Ascending aorta (tissue), 2 donors: Measurements from ENCODE around the gene IFIT5. TPM values are rescaled to one million over a fixed set of nuclear protein-coding genes. Genes with fewer than 3 reads are reported as not detected.
A peak's percentile ranks its signal among the peaks of the same experiment; 100 is the strongest.

Source experiments
- DNase-seq, 2 donors: peaks; one replicate each; pipeline ENCODE4 v3.0.0-alpha.2; 2019; ENCODE audit warnings: low spot score in 2 of 2
- H3K27ac ChIP-seq, 2 donors: fragments of 200-600 bp; sonication (generic); one replicate each; pipeline ENCODE4 v1.5.1; 2016 to 2017; ENCODE audit warnings: mild to moderate bottlenecking in 1 of 2
- H3K27me3 ChIP-seq: fragments of 200-600 bp; sonication (generic); one replicate; pipeline ENCODE4 v1.5.1; 2017
- H3K36me3 ChIP-seq, 2 donors: fragments of 200-600 bp; sonication (generic); one replicate each; pipeline ENCODE4 v1.5.1; 2016
- H3K4me1 ChIP-seq, 2 donors: fragments of 200-600 bp; sonication (generic); one replicate each; pipeline ENCODE4 v1.5.1; 2016 to 2017; ENCODE audit warnings: mild to moderate bottlenecking in 1 of 2
- H3K4me3 ChIP-seq, 2 donors: fragments of 200-600 bp; sonication (generic); one replicate each; pipeline ENCODE4 v1.5.1; 2016 to 2017; ENCODE audit warnings: mild to moderate bottlenecking in 1 of 2
- H3K9me3 ChIP-seq, 2 donors: fragments of 200-600 bp; sonication (generic); one replicate each; pipeline ENCODE4 v1.5.1; 2016
- intact Hi-C: fragments of 100-400 bp; cut with DNase I; formaldehyde crosslinking; loops from one replicate; pipeline ENCODE4 v1.15.1; 2023
- total RNA-seq: library from RNA; depleted of rRNA; stranded (reverse); fragments of >200 nt; gene quantifications from one replicate; pipeline ENCODE4 v1.1.0, GENCODE V29; 2016
- TF ChIP-seq, protein P1 (sequence below), 3 experiments: fragments of 200-600 bp in 2 of 3; fragments of 450-650 bp in 1 of 3; sonication (generic) in 2 of 3; IDR thresholded peaks; one replicate each; pipeline ENCODE4 v1.5.1; 2016 to 2019; ENCODE audit warnings: antibody characterized with exemption in 3 of 3, mild to moderate bottlenecking in 1 of 3, moderate library complexity in 1 of 3

IFIT5 gene
- total RNA-seq, 1 donor from 2014 or later, result 3.3 TPM

DNA sequence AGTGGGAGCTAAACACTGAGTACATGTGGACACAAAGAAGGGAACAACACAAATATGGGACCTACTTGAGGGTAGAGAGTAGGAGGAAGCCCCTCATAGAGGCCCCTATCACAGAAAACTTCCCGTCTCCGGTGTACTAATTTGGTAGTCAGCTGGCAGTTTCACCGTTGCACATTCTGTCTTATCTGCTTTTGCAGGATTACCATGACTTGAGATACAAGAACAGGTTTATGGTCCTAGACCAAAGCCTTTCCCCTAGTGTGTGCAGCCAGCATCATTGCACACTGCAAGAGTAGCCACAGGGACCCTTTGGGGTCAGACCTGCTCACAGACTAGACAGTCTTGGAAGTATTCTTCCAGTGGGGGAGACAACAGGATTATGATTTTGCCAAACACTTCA, 42.4 kb upstream of the IFIT5 start:
- H3K4me3 ChIP-seq, result no peak overlapping the region
- H3K27ac ChIP-seq, result no peak overlapping the region
- no peaks in the 10 kb centered on the region for H3K9me3 ChIP-seq
- intact Hi-C loops, result loop anchor here (5.0 kb wide), 1 partner anchor 45 kb away; the partner anchor contains the start of gene IFIT3
- no peak for DNase-seq
- H3K36me3 ChIP-seq, result no peaks in the 10 kb centered on the region
- TF ChIP-seq, protein P1, sequence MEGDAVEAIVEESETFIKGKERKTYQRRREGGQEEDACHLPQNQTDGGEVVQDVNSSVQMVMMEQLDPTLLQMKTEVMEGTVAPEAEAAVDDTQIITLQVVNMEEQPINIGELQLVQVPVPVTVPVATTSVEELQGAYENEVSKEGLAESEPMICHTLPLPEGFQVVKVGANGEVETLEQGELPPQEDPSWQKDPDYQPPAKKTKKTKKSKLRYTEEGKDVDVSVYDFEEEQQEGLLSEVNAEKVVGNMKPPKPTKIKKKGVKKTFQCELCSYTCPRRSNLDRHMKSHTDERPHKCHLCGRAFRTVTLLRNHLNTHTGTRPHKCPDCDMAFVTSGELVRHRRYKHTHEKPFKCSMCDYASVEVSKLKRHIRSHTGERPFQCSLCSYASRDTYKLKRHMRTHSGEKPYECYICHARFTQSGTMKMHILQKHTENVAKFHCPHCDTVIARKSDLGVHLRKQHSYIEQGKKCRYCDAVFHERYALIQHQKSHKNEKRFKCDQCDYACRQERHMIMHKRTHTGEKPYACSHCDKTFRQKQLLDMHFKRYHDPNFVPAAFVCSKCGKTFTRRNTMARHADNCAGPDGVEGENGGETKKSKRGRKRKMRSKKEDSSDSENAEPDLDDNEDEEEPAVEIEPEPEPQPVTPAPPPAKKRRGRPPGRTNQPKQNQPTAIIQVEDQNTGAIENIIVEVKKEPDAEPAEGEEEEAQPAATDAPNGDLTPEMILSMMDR (IDR thresholded peaks at IDR 0.05), result no peak
- peaks cover 13 to 34% of the 10 kb centered on the region in 2 donors for H3K4me1 ChIP-seq
- H3K27me3 ChIP-seq, result no peaks in the 10 kb centered on the region

DNA sequence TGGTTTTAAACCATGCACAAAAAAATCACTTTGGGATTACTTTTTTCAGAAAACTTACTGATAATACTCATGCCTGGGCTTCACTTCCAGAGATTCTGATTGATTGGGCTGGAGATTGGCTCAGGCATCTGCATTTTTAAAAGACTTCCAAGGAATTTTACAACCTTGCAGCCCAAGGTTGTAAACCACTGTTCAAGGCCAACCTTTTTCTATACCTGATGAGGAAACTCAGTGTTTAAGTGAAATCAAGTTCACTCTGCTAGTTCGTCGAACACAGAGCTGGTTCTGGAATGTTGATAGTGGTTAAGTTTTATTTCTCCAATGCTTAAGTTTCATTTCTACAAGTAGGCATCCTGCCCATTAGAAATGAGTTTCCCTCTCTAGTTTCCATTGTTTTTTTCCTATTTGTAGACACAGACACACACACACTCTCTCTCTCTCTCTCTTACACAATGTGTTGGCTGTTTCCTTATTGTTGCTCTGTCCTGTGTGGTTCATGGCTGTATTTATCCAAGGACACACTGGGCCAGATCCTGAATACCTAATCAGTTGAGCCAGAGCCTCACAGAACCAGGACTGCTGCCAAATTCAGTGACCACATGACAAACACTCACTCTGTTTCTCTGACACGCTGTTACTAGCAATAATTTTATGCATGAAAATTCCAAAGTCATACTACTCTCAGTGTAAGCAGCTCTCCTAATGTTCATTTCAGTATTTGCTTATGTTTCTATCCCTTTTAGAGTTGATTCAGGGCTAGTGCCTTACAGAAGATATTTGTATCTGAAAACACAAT, 40.3 kb upstream of the IFIT5 start:
- Histone ChIP-seq H3K4me1 (peaks cover 11 to 21% of the 10 kb centered on the region in 2 donors), H3K9me3 (no peaks in the 10 kb centered on the region), H3K36me3 (no peaks in the 10 kb centered on the region), H3K27ac (peak overlapping the region; percentile 87 to 92), H3K27me3 (no peaks in the 10 kb centered on the region), H3K4me3 (peak overlapping the region in 1 of 2 donors; percentile 36)
- TF ChIP-seq, protein P1 (IDR thresholded peaks at IDR 0.05), result no peak
- intact Hi-C loops, result loop anchor here (2.0 to 5.0 kb wide), 2 partner anchors 15 to 47 kb away; partner anchors contain the start of gene IFIT3
- peak; percentile 70 to 96 for DNase-seq

DNA sequence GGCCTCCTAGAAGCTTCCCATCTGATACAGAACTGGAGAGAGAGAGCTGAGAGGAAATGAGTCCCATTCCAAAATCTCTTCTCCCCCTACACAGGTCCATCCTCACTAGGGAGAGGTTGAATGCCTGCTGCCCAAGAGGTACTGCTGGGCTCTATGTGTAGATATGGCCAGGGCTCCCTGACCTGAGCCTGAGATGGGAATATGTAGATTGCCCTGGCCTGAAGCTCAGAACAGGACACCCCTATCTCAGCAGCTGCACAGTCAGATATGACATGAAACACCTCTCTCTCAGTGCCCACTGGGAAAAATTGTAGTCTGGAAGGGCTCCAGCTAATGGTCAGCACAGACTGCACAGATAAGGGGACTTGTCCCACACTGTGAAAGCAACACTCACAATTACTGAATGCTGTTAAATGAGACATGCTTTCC, 39.6 kb upstream of the IFIT5 start:
- TF ChIP-seq, protein P1 (IDR thresholded peaks at IDR 0.05), result no peak
- Histone ChIP-seq H3K4me1 (peaks cover 10 to 17% of the 10 kb centered on the region in 2 donors), H3K27ac (peak overlapping the region; percentile 87 to 92), H3K27me3 (no peaks in the 10 kb centered on the region), H3K4me3 (peak overlapping the region in 1 of 2 donors; percentile 36), H3K9me3 (no peaks in the 10 kb centered on the region), H3K36me3 (no peaks in the 10 kb centered on the region)
- intact Hi-C loops, result loop anchor here (2.0 to 5.0 kb wide), 2 partner anchors 14 to 47 kb away; partner anchors contain the start of gene IFIT3
- DNase-seq, result no peak

DNA sequence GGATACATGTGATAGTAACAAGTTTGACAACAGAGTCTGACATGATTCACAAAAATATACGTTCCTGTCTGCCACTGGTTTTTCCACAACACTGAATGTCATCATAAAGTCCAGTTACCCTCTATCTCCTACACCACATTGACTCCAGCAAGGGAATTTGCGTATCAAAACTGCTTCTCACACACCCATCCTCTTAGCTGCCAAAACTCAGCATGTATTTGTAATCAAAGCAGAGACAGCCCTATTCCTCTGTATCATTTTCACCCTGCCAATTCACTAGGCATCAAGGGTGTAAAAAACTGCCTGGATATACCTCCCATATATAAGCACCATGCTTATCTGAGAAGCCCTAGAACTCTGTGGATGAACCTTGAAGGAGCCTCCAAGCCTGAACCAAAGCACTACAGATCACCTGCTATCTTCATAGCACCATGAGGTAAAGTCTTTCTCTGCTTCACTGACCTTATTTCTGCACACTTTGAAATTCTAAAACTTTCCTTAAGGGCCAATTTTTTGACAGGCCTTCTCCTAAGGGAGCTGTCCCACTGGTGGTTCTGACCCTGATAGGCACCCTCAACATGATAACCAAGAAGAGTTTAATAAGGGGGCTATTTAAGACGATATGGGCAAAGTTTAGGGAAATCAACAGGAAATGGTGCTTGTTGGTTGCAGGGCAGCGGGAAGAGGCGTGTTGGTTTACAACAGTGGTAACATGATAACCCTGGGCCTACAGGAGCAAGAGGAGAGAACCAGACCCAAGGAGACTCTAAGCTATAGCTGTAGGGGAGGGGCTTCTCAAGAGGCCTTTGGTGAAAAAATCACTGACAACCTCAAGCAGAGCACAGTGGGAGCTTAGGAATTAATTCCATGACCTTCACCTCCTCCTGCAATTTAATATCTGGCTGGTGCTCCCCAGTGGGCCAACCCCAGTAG, 36.4 kb upstream of the IFIT5 start, which contains the start of gene IFIT1B:
TSS of gene IFIT1B (plus strand) at position 352 of the 933 bp plus-strand sequence. CDS start at position 432, 80 bp downstream.
- no peak for DNase-seq
- no peak within 1 kb of the TSS for H3K27ac ChIP-seq
- intact Hi-C loops, result loop anchor here (2.0 kb wide), 1 partner anchor 105 kb away; no protein-coding TSS in a partner anchor
- TF ChIP-seq, protein P1 (IDR thresholded peaks at IDR 0.05), result no peak
- H3K36me3 ChIP-seq, result no peaks in the 10 kb centered on the region
- H3K4me1 ChIP-seq, result peaks cover 10 to 17% of the 10 kb centered on the region in 2 donors
- H3K27me3 ChIP-seq, result no peaks in the 10 kb centered on the region
- H3K4me3 ChIP-seq, result no peak within 1 kb of the TSS
- H3K9me3 ChIP-seq, result no peaks in the 10 kb centered on the region

DNA sequence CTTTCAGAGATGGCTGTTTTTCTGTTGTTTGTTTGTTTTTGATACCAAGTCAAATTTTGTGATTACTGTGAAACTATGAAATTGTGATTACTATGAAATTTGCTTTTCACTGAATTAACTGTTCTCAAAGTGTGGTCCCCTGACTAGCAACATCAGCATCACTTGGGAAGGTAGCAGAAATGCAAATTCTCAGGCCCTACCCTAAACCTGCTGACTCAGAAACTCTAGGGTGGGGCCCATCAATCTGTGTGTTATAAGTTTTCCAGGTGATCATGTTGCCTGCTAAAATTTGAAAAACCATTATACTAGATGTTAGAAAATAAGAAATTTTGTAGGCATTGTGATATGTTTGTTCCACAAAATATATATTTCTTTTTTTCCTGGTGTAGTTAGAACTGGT, 35.3 kb upstream of the IFIT5 start:
- H3K36me3 ChIP-seq, result no peaks in the 10 kb centered on the region
- H3K4me3 ChIP-seq, result no peak overlapping the region
- no peaks in the 10 kb centered on the region for H3K9me3 ChIP-seq
- no peaks in the 10 kb centered on the region for H3K27me3 ChIP-seq
- no peak overlapping the region for H3K27ac ChIP-seq
- no peak for DNase-seq
- TF ChIP-seq, protein P1 (IDR thresholded peaks at IDR 0.05), result no peak
- intact Hi-C loops, result no loop called here
- H3K4me1 ChIP-seq, result peaks cover 5 to 8% of the 10 kb centered on the region in 2 donors
